KMS-11 (cell line): Measurements from ENCODE around the gene BEX3.
A peak's percentile ranks its signal among the peaks of the same experiment; 100 is the strongest.

Experiments used
- H2AFZ ChIP-seq: fragments of 200-600 bp; sonication (generic); 2 replicates; pipeline ENCODE4 v1.6.1; 2016; ENCODE audit warnings: antibody characterized with exemption, mixed run types, low read depth
- H3K27ac ChIP-seq: fragments of 200-600 bp; sonication (generic); 2 replicates; pipeline ENCODE4 v1.6.1; 2016; ENCODE audit warnings: mild to moderate bottlenecking, mixed run types
- H3K27me3 ChIP-seq: fragments of 200-600 bp; sonication (generic); 2 replicates; pipeline ENCODE4 v1.6.1; 2017; ENCODE audit warnings: mild to moderate bottlenecking, low read depth, mixed run types, moderate library complexity; ENCODE audit not compliant: insufficient read depth
- H3K36me3 ChIP-seq: fragments of 200-600 bp; sonication (generic); 2 replicates; pipeline ENCODE4 v1.6.1; 2017; ENCODE audit warnings: mild to moderate bottlenecking, mixed run types; ENCODE audit not compliant: insufficient read depth
- H3K4me1 ChIP-seq: fragments of 200-600 bp; sonication (generic); 2 replicates; pipeline ENCODE4 v1.6.1; 2016; ENCODE audit warnings: mild to moderate bottlenecking, low read depth, mixed run types; ENCODE audit not compliant: poor library complexity, severe bottlenecking
- H3K4me2 ChIP-seq: fragments of 200-600 bp; sonication (generic); 2 replicates; pipeline ENCODE4 v1.7.0; 2016; ENCODE audit warnings: mild to moderate bottlenecking, mixed run types
- H3K4me3 ChIP-seq: fragments of 200-600 bp; sonication (generic); IDR thresholded peaks from 2 replicates; pipeline ENCODE4 v1.6.1; 2017; ENCODE audit warnings: low read depth, low read length, mixed read lengths; ENCODE audit not compliant: insufficient read depth
- H3K79me2 ChIP-seq: fragments of 200-600 bp; sonication (generic); 2 replicates; pipeline ENCODE4 v1.6.1; 2016; ENCODE audit warnings: low read depth, mixed run types; ENCODE audit not compliant: insufficient read depth
- H3K9ac ChIP-seq: fragments of 200-600 bp; sonication (generic); 2 replicates; pipeline ENCODE4 v1.6.1; 2016; ENCODE audit warnings: mild to moderate bottlenecking, mixed run types
- H4K20me1 ChIP-seq: fragments of 200-600 bp; sonication (generic); 2 replicates; pipeline ENCODE4 v1.6.1; 2016; ENCODE audit warnings: mild to moderate bottlenecking, mixed run types; ENCODE audit not compliant: insufficient read depth
- TF ChIP-seq, protein P1 (sequence below): fragments of 200-600 bp; sonication (generic); conservative IDR thresholded peaks from 2 replicates; pipeline ENCODE4 v1.6.1; 2017; ENCODE audit warnings: low read depth, mild to moderate bottlenecking, antibody characterized with exemption, low read length, moderate library complexity, mixed read lengths

BEX3 gene

DNA sequence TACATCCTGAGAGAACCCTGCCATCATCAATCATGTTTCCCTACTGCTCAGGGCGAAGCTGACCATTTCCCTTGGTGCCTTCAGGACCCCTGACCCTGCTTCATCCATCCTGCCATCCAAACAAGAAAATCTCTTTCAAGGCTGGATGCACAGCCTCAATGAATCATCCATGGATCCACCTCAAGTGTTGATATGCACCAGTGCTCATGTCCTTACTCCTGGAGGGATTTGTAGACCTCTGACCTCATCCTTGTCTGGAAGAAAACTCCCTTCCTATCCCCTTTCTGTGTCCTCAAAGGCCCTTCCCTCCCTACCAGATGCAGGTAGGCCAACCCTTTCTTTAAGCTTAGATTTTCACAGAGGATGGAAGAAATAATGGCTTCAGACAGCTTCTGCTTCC, 24.6 kb downstream of the BEX3 start:
- no peak overlapping the region for H3K4me2 ChIP-seq
- H3K27me3 ChIP-seq, result no peaks in the 10 kb centered on the region
- H3K4me1 ChIP-seq, result peaks cover 6% of the 10 kb centered on the region
- H3K9ac ChIP-seq, result no peak overlapping the region
- H2AFZ ChIP-seq, result no peak overlapping the region
- no peak overlapping the region for H3K4me3 ChIP-seq
- no peaks in the 10 kb centered on the region for H3K36me3 ChIP-seq
- H3K27ac ChIP-seq, result no peak overlapping the region
- TF ChIP-seq, protein P1, sequence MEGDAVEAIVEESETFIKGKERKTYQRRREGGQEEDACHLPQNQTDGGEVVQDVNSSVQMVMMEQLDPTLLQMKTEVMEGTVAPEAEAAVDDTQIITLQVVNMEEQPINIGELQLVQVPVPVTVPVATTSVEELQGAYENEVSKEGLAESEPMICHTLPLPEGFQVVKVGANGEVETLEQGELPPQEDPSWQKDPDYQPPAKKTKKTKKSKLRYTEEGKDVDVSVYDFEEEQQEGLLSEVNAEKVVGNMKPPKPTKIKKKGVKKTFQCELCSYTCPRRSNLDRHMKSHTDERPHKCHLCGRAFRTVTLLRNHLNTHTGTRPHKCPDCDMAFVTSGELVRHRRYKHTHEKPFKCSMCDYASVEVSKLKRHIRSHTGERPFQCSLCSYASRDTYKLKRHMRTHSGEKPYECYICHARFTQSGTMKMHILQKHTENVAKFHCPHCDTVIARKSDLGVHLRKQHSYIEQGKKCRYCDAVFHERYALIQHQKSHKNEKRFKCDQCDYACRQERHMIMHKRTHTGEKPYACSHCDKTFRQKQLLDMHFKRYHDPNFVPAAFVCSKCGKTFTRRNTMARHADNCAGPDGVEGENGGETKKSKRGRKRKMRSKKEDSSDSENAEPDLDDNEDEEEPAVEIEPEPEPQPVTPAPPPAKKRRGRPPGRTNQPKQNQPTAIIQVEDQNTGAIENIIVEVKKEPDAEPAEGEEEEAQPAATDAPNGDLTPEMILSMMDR, result no peak
- H3K79me2 ChIP-seq, result no peaks in the 10 kb centered on the region
- H4K20me1 ChIP-seq, result no peaks in the 10 kb centered on the region

DNA sequence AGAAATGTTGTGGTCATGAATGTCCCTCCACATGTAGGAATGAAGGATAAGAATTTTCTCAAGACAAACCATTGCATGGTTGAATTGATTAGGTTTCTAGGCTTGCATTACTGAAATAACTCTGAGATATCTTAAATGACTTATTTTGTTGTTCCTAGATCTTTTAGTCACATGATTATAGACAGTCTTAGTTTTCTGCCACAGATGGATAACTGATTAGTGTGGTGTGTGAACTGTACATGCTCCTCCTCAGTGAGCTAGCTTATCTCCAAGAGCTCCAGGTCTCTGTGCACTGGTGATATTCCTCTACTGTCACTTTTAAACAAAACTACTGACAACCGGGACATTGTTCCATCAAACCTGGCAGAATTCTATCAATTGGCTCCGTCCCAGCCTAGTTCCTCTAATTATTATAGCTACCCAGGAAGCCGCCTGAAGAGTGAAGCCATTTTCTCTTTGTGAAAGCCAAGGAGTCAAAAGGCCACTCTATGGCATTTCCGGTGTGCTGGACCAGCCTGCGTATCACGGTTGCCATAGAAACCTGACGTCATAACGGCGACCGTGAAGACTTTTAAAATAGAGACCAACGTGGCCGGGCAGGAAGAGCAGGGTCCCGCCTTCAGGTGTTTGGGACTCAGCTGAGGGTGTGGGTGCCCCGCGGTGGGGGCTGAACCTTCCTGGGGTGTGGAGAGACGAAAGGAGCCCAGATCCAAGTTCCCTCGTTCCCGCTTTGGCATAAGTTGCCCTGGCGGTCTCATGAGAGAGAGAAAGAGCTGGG, 28.1 kb downstream of the BEX3 start:
- Histone ChIP-seq H3K9ac (peak overlapping the region; percentile 19; the same call in 1 of the 2 replicates), H3K27me3 (no peaks in the 10 kb centered on the region), H3K79me2 (no peaks in the 10 kb centered on the region), H4K20me1 (no peaks in the 10 kb centered on the region), H3K4me1 (peaks cover 6% of the 10 kb centered on the region), H3K27ac (no peak overlapping the region), H3K4me2 (peak overlapping the region; percentile 58), H3K4me3 (no peak overlapping the region), H2AFZ (peak overlapping the region; percentile 87), H3K36me3 (no peaks in the 10 kb centered on the region)
- TF ChIP-seq, protein P1, result no peak

DNA sequence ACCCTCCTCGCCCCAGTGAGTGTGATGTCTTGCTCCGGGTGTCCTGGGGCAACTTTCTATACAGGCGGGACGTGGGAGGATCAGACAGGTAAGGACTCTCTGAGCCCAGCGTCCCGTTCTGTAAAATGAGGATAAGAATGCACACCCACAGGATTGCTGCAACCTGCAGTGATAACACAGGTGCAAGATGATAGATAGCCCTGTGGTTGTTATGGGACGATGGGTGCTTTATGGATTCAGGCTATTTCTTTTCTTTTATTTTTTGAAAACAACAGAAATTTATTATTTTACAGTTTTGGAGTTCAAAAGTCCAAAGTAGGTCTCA, 28.6 kb downstream of the BEX3 start:
- Histone ChIP-seq H3K27ac (no peak overlapping the region), H3K4me1 (peaks cover 6% of the 10 kb centered on the region), H3K4me3 (no peak overlapping the region), H3K4me2 (peak overlapping the region; percentile 50), H3K9ac (peak overlapping the region; percentile 19; the same call in 1 of the 2 replicates), H3K27me3 (no peaks in the 10 kb centered on the region), H3K36me3 (no peaks in the 10 kb centered on the region), H2AFZ (peak overlapping the region; percentile 87), H3K79me2 (no peaks in the 10 kb centered on the region), H4K20me1 (no peaks in the 10 kb centered on the region)
- TF ChIP-seq, protein P1, result no peak

DNA sequence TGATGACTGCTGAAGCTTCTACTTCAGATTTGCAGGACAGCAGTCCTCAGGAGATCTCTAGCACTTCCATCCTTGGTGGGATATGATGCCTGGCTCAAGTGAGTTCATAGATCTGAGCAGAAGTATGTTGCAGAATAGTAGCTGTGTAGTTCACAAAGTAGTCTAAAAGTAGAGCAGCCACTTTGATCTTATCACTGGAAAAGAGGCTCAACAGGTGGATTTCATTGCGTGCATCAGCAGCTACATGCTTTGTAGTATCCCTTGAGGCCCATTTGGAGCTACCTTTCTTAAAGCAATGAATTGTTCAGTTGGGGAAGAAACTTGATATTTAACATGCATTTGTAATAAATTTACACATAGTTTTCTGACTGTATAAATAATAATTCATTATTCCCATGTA, 29.9 kb downstream of the BEX3 start:
- no peaks in the 10 kb centered on the region for H3K36me3 ChIP-seq
- H3K79me2 ChIP-seq, result no peaks in the 10 kb centered on the region
- H3K4me1 ChIP-seq, result peaks cover 6% of the 10 kb centered on the region
- no peak overlapping the region for H3K4me2 ChIP-seq
- no peaks in the 10 kb centered on the region for H4K20me1 ChIP-seq
- no peak overlapping the region for H3K9ac ChIP-seq
- H3K27ac ChIP-seq, result no peak overlapping the region
- H3K4me3 ChIP-seq, result no peak overlapping the region
- TF ChIP-seq, protein P1, result no peak
- H3K27me3 ChIP-seq, result no peaks in the 10 kb centered on the region
- H2AFZ ChIP-seq, result no peak overlapping the region
